GM12891 (cell line): ENCODE results near the gene MAST2.

Source experiments
- PAX5 ChIP-seq: IDR thresholded peaks from 2 replicates; pipeline ENCODE4 v1.6.1; 2011; ENCODE audit warnings: low read length, moderate library complexity, mild to moderate bottlenecking; ENCODE audit not compliant: insufficient read depth, severe bottlenecking
- POLR2A ChIP-seq: IDR thresholded peaks from 2 replicates; pipeline ENCODE4 v1.6.1; 2011; ENCODE audit warnings: low read depth, low read length, control low read depth
- POLR2AphosphoS5 ChIP-seq: IDR thresholded peaks from 2 replicates; pipeline ENCODE4 v1.6.1; 2011; ENCODE audit warnings: low read depth, low read length, control low read depth
- POU2F2 ChIP-seq: IDR thresholded peaks from 2 replicates; pipeline ENCODE4 v1.6.1; 2011; ENCODE audit warnings: low read depth, mild to moderate bottlenecking, control low read depth, low read length, moderate library complexity
- SPI1 ChIP-seq: IDR thresholded peaks from 2 replicates; pipeline ENCODE4 v1.6.1; 2011; ENCODE audit warnings: low read depth, low read length, control low read depth
- TAF1 ChIP-seq: IDR thresholded peaks from 2 replicates; pipeline ENCODE4 v1.6.1; 2011; ENCODE audit warnings: low read depth, low read length, control low read depth

GRCh38 chr1:46068525-46068924 lies 265.1 kb downstream of the MAST2 start:
- TF ChIP-seq POLR2A, result no peak
- TF ChIP-seq POLR2AphosphoS5, result no peak
- TF ChIP-seq SPI1, result no peak
- TF ChIP-seq TAF1, result no peak
- TF ChIP-seq POU2F2, result no peak
- no peak for TF ChIP-seq PAX5
